ENCODE measurements around the gene ADAMTS9. TPM values are rescaled to one million over a fixed set of nuclear protein-coding genes. Genes with fewer than 3 reads are reported as not detected.
A peak's percentile ranks its signal among the peaks of the same experiment; 100 is the strongest.

The ADAMTS9 gene
- total and polyA plus RNA-seq, 9 of the 15 experiments (the other 6 are each of a cell fraction or from before 2014, with no cell fraction given), result 0.05 to 0.32 (median 0.13) TPM; not detected in 2

GRCh38 chr3:64621275-64621674, 66.5 kb downstream of the ADAMTS9 start:
- in situ Hi-C loops (cut with MboI) (no loop called here), intact Hi-C loops (cut with micrococcal nuclease) (no loop called here)
- ChIA-PET POLR2A (no interaction called here), CTCF (ENCODE audit: low intra/inter-chr PET ratio) (no interaction called here)
- Histone ChIP-seq H3K9me1 (ENCODE audit: control insufficient read depth, insufficient read depth, low read length) (no peaks in the 10 kb centered on the region), H3K4me1 (replicated peaks in 1 of 2; ENCODE audit: control insufficient read depth in 2 of 2, insufficient read depth in 2 of 2, low read length in 2 of 2) (no peaks in the 10 kb centered on the region), H4K20me1 (replicated peaks; ENCODE audit: control insufficient read depth, insufficient read depth, low read length) (no peaks in the 10 kb centered on the region), H3K79me2 (ENCODE audit: control insufficient read depth, insufficient read depth, low read length) (no peaks in the 10 kb centered on the region), H3K27ac (ENCODE audit: extremely low read depth, low read depth, low read length) (no peak overlapping the region), H3K9me3 (replicated peaks; ENCODE audit: control insufficient read depth, insufficient read depth, low read depth, low read length) (no peaks in the 10 kb centered on the region), H3K4me2 (ENCODE audit: insufficient read depth, low read length) (no peak overlapping the region), H2AFZ (ENCODE audit: low read depth, low read length) (no peak overlapping the region), H3K4me3 (no peak overlapping the region), H3K27me3 (ENCODE audit: control insufficient read depth in 2 of 2, insufficient read depth in 2 of 2, low read length in 2 of 2) (no peaks in the 10 kb centered on the region), H3K9ac (ENCODE audit: insufficient read depth in 1 of 2, low read depth in 2 of 2, low read length in 2 of 2) (no peak overlapping the region), H3K36me3 (ENCODE audit: control insufficient read depth, insufficient read depth, low read length) (no peaks in the 10 kb centered on the region)
- DNase-seq (ENCODE audit: extremely low read depth in 1 of 4, low spot score in 3 of 4) (no peak), ATAC-seq (no peak), FAIRE-seq (no peak)
- 2% methylated on average over 8 of the region's 8 CpGs for WGBS (ENCODE audit: insufficient coverage, low coverage, missing lambda C conversion rate)
- no TSS peak for BruUV-seq (replicated peaks)
- TF ChIP-seq SMARCA4 (IDR thresholded peaks at IDR 0.05), result no peak
- TF ChIP-seq ZBTB26 (CRISPR knock-in tag; IDR thresholded peaks at IDR 0.05), result no peak
- TF ChIP-seq ZBTB40 (IDR thresholded peaks at IDR 0.05), result peak; percentile 77
- TF ChIP-seq ZBTB40 (CRISPR knock-in tag; IDR thresholded peaks at IDR 0.05), result no peak
- no peak for TF ChIP-seq ZNF449 (CRISPR knock-in tag; IDR thresholded peaks at IDR 0.05)
- no peak for TF ChIP-seq POU5F1 (IDR thresholded peaks at IDR 0.05; ENCODE audit: borderline replicate concordance, low read depth, low read length, partially characterized antibody)
- no peak for TF ChIP-seq THAP12 (CRISPR knock-in tag; IDR thresholded peaks at IDR 0.05)
- TF ChIP-seq NR1H2 (CRISPR knock-in tag; IDR thresholded peaks at IDR 0.05), result no peak
- TF ChIP-seq ARHGAP35 (IDR thresholded peaks at IDR 0.05; ENCODE audit: partially characterized antibody), result no peak

Data from K562 (cell line).